GM12878 (cell line): ENCODE results near the gene VCL.

Experiments used
- CBX5 ChIP-seq: sonication (generic); IDR thresholded peaks from 2 replicates; pipeline ENCODE4 v1.6.1; 2016; ENCODE audit warnings: low read depth, moderate library complexity, mild to moderate bottlenecking, inconsistent platforms
- EP300 ChIP-seq, 2 experiments: fragments of 150-350 bp in 1 of 2; IDR thresholded peaks; 2 replicates each; pipeline ENCODE4 v1.6.1; 2011 to 2012; ENCODE audit warnings: low read depth in 2 of 2, low read length in 2 of 2, borderline replicate concordance in 1 of 2, improper control_type of control experiment in 1 of 2, inconsistent platforms in 1 of 2; ENCODE audit not compliant: control insufficient read depth in 1 of 2
- EZH2 ChIP-seq: IDR thresholded peaks from 2 replicates; pipeline ENCODE4 v1.6.1; 2012; ENCODE audit warnings: low read depth, mild to moderate bottlenecking, control low read depth, inconsistent platforms, low read length, borderline replicate concordance; ENCODE audit not compliant: control insufficient read depth
- MXI1 ChIP-seq: fragments of 150-350 bp; IDR thresholded peaks from 2 replicates; pipeline ENCODE4 v1.6.1; 2011; ENCODE audit warnings: low read depth, mild to moderate bottlenecking, inconsistent platforms, low read length, improper control_type of control experiment
- RELB ChIP-seq: fragments of 450-650 bp; IDR thresholded peaks from 2 replicates; pipeline ENCODE4 v1.6.1; 2017; ENCODE audit warnings: low read depth, mild to moderate bottlenecking, moderate library complexity
- TAF1 ChIP-seq: IDR thresholded peaks from 2 replicates; pipeline ENCODE4 v1.6.1; 2011; ENCODE audit warnings: mild to moderate bottlenecking, low read depth, low read length, borderline replicate concordance
- ZSCAN29 ChIP-seq: fragments of 450-650 bp; IDR thresholded peaks from 2 replicates; pipeline ENCODE4 v1.6.1; 2017; ENCODE audit warnings: mild to moderate bottlenecking, moderate library complexity
- TF ChIP-seq, protein P1 (sequence below), 3 experiments: IDR thresholded peaks in 2 of 3; conservative IDR thresholded peaks in 1 of 3; 2 replicates each; pipeline ENCODE4 v1.5.1; 2011; ENCODE audit warnings: low read depth in 3 of 3, low read length in 3 of 3, mild to moderate bottlenecking in 3 of 3, control low read depth in 2 of 3, moderate library complexity in 2 of 3, inconsistent platforms in 1 of 3, mixed read lengths in 1 of 3; ENCODE audit not compliant: control insufficient read depth in 2 of 3, insufficient read depth in 1 of 3; ENCODE audit errors: extremely low read depth in 1 of 3
- TF ChIP-seq, protein P2 (sequence below): IDR thresholded peaks from 2 replicates; pipeline ENCODE4 v1.6.1; 2011; ENCODE audit warnings: low read depth, low read length, improper control_type of control experiment, borderline replicate concordance

- TF ChIP-seq EZH2 (no peak), ZSCAN29 (no peak), RELB (no peak), EP300 (IDR thresholded peaks at IDR 0.05; ENCODE audit: borderline replicate concordance in 1 of 2, control insufficient read depth in 1 of 2, low read depth in 2 of 2, low read length in 2 of 2) (no peak), CBX5 (no peak), TAF1 (no peak), MXI1 (no peak)
- TF ChIP-seq, protein P1, sequence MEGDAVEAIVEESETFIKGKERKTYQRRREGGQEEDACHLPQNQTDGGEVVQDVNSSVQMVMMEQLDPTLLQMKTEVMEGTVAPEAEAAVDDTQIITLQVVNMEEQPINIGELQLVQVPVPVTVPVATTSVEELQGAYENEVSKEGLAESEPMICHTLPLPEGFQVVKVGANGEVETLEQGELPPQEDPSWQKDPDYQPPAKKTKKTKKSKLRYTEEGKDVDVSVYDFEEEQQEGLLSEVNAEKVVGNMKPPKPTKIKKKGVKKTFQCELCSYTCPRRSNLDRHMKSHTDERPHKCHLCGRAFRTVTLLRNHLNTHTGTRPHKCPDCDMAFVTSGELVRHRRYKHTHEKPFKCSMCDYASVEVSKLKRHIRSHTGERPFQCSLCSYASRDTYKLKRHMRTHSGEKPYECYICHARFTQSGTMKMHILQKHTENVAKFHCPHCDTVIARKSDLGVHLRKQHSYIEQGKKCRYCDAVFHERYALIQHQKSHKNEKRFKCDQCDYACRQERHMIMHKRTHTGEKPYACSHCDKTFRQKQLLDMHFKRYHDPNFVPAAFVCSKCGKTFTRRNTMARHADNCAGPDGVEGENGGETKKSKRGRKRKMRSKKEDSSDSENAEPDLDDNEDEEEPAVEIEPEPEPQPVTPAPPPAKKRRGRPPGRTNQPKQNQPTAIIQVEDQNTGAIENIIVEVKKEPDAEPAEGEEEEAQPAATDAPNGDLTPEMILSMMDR (IDR thresholded peaks at IDR 0.05 in 2 of 3, conservative IDR thresholded peaks at IDR 0.05 in 1 of 3; ENCODE audit: control insufficient read depth in 2 of 3, extremely low read depth in 1 of 3, insufficient read depth in 1 of 3, low read depth in 3 of 3, low read length in 3 of 3) = no peak
- TF ChIP-seq, protein P2, sequence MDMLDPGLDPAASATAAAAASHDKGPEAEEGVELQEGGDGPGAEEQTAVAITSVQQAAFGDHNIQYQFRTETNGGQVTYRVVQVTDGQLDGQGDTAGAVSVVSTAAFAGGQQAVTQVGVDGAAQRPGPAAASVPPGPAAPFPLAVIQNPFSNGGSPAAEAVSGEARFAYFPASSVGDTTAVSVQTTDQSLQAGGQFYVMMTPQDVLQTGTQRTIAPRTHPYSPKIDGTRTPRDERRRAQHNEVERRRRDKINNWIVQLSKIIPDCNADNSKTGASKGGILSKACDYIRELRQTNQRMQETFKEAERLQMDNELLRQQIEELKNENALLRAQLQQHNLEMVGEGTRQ = no peak
Measured at GRCh38 chr10:73968098-73968521, 29.8 kb upstream of the VCL start.
